Measurements from ENCODE around the gene GAPDH.
"Not testable (repeated sequence)": the region's sequence is repeated elsewhere in the genome, so short reads cannot be mapped to it uniquely, and the experiment has no call there.

Gene GAPDH

GRCh38 chr12:6555018-6555691, 20.8 kb downstream of the GAPDH start:
- H3K4me1 ChIP-seq (ENCODE audit: insufficient read depth, low read length): peaks cover 6% of the 10 kb centered on the region; the same call in 1 of the 2 replicates

GRCh38 chr12:6556496-6556817, 22.1 kb downstream of the GAPDH start:
- Histone ChIP-seq H3K36me3 (ENCODE audit: insufficient read depth, low read length) (peaks cover 15% of the 10 kb centered on the region), H3K9ac (ENCODE audit: low read depth, low read length) (peak overlapping the region; percentile 75; the same call in 1 of the 2 replicates)
- not testable (repeated sequence) for H3K4me1 ChIP-seq (ENCODE audit: insufficient read depth, low read length); H3K9me3 ChIP-seq (ENCODE audit: control insufficient read depth, insufficient read depth, low read length)

More at GRCh38 chr12:6555018-6555691, 20.8 kb downstream of the GAPDH start:
- H3K9me3 ChIP-seq (ENCODE audit: control insufficient read depth, insufficient read depth, low read length): no peaks in the 10 kb centered on the region
- H3K9ac ChIP-seq (ENCODE audit: low read depth, low read length): peak overlapping the region; percentile 75
- H3K36me3 ChIP-seq (ENCODE audit: insufficient read depth, low read length): peaks cover 9% of the 10 kb centered on the region

GRCh38 chr12:6556857-6557256, 22.5 kb downstream of the GAPDH start:
- H3K36me3 ChIP-seq (ENCODE audit: insufficient read depth, low read length): peaks cover 15% of the 10 kb centered on the region
- no peak overlapping the region for H3K9ac ChIP-seq (ENCODE audit: low read depth, low read length)
- peaks cover 3% of the 10 kb centered on the region; the same call in 1 of the 2 replicates for H3K4me1 ChIP-seq (ENCODE audit: insufficient read depth, low read length)
- no peaks in the 10 kb centered on the region for H3K9me3 ChIP-seq (ENCODE audit: control insufficient read depth, insufficient read depth, low read length)

- not testable (repeated sequence) for H3K9ac ChIP-seq (ENCODE audit: low read depth, low read length); H3K4me1 ChIP-seq (ENCODE audit: insufficient read depth, low read length)
- peaks cover 27% of the 10 kb centered on the region for H3K36me3 ChIP-seq (ENCODE audit: insufficient read depth, low read length)
These were observed 23.9 kb downstream of the GAPDH start for GRCh38 chr12:6558014-6558760.

DNA sequence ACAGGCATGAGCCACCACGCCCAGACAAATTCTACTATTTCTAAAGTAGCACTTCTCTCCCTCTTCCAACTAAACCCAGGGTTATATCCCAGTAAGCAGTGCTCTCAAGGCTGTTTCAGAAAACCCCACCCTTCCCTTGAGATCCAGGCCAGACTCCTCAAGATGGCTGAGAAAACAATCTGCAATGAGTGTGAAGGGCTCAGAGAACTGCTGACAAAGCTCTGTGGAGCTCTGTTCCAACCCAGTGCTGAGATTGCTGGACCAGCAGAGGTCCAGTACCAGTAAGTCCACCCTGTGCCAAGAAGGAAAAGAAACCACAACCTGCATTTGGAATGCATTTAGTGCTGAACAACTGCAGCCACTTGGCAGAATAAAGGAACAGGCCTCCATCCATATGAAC, 25.2 kb downstream of the GAPDH start:
- no peaks in the 10 kb centered on the region for H3K9me3 ChIP-seq (ENCODE audit: control insufficient read depth, insufficient read depth, low read length)
- H3K36me3 ChIP-seq (ENCODE audit: insufficient read depth, low read length): peaks cover 27% of the 10 kb centered on the region
- no peak overlapping the region for H3K9ac ChIP-seq (ENCODE audit: low read depth, low read length)
- H3K4me1 ChIP-seq (ENCODE audit: insufficient read depth, low read length): no peaks in the 10 kb centered on the region

More at GRCh38 chr12:6558014-6558760, 23.9 kb downstream of the GAPDH start:
- not testable (repeated sequence) for H3K9me3 ChIP-seq (ENCODE audit: control insufficient read depth, insufficient read depth, low read length)

DNA sequence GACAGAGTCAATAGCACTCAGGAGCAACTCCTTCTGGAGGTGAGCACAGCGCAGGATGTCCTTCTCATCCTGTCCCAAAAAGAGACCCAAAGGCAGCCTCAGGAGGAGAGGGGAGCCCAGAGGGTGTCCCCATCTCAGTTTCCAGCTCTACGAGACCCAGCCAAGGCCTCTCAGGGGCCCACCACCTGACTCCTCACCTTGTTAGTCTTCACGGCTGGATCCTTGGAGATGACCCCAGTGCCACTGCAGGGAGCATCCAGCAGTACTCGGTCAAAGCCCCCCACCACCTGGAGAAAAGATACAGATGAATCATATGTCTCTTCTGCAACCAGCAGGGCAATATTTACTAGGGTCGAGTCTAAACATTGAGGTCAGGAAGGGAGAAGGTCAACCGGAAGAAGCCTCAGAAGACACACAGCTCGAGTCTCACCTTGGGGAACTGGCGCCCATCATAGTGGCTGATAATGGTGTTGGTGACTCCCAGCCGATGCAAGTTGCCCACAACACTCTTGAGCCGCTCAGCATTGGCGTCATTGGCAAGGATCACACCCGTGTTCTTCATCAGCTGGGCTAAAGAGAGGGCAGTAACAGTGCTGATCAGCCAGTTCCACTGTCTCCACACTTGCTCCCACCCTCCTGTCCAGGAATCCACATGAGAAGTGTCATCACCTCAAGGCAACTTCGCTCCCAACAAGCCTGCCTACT, 26.3 kb downstream of the GAPDH start:
- H3K36me3 ChIP-seq (ENCODE audit: insufficient read depth, low read length): peaks cover 31% of the 10 kb centered on the region
- H3K9ac ChIP-seq (ENCODE audit: low read depth, low read length): no peak overlapping the region
- no peaks in the 10 kb centered on the region for H3K4me1 ChIP-seq (ENCODE audit: insufficient read depth, low read length)
- H3K9me3 ChIP-seq (ENCODE audit: control insufficient read depth, insufficient read depth, low read length): no peaks in the 10 kb centered on the region

DNA sequence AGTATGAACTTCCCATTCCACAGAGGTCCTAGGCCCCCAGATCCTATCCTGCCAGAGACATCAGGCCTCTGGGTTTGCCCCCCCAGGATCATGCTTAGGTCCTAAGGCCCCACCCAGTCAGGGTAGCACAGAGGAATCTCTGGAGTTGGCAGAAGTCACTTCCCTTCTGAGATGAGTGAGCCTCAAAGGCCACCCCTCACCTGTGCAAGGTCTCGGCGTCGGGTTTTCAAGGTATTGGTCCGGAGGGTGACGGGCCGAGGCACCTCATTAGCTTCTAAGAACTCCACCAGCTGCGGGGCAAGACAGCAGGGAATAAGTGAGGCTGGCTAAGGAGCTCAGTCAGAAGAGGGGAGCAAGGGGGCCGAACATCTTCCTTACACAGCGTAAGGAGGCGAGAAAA, 28.6 kb downstream of the GAPDH start:
- no peak overlapping the region for H3K9ac ChIP-seq (ENCODE audit: low read depth, low read length)
- peaks cover 44% of the 10 kb centered on the region for H3K36me3 ChIP-seq (ENCODE audit: insufficient read depth, low read length)
- no peaks in the 10 kb centered on the region for H3K9me3 ChIP-seq (ENCODE audit: control insufficient read depth, insufficient read depth, low read length)
- H3K4me1 ChIP-seq (ENCODE audit: insufficient read depth, low read length): no peaks in the 10 kb centered on the region

GRCh38 chr12:6563448-6564050, 29.2 kb downstream of the GAPDH start:
- Histone ChIP-seq H3K9ac (ENCODE audit: low read depth, low read length) (no peak overlapping the region), H3K36me3 (ENCODE audit: insufficient read depth, low read length) (peaks cover 44% of the 10 kb centered on the region), H3K4me1 (ENCODE audit: insufficient read depth, low read length) (no peaks in the 10 kb centered on the region), H3K9me3 (ENCODE audit: control insufficient read depth, insufficient read depth, low read length) (no peaks in the 10 kb centered on the region)

DNA sequence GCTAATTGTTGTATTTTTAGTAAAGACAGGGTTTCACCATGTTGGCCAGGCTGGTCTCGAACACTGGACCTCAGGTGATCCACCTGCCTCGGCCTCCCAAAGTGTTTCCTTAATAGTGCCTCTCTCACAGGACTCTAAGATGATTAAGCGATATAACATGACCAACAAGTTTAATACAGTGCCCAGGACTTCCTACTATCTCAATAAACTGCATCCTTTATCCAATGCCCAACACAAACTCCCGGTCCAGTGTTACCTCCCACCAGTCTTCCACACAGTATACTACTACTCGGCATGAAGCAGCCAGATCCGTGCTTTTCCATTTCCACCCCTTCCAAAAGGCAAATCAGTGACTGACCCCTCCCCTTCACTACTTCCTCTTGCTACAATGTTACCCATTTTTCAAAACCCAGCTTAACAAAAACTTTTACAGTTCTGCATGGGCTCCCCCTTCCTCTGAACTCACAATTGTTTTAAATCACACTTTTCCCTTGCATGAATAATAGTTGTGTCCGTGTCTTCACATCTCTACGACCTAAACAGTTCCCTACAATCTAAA, 32.9 kb downstream of the GAPDH start:
- Histone ChIP-seq H3K4me1 (ENCODE audit: insufficient read depth, low read length) (no peaks in the 10 kb centered on the region; the same call in 1 of the 2 replicates), H3K36me3 (ENCODE audit: insufficient read depth, low read length) (peaks cover 27% of the 10 kb centered on the region), H3K9me3 (ENCODE audit: control insufficient read depth, insufficient read depth, low read length) (no peaks in the 10 kb centered on the region)

DNA sequence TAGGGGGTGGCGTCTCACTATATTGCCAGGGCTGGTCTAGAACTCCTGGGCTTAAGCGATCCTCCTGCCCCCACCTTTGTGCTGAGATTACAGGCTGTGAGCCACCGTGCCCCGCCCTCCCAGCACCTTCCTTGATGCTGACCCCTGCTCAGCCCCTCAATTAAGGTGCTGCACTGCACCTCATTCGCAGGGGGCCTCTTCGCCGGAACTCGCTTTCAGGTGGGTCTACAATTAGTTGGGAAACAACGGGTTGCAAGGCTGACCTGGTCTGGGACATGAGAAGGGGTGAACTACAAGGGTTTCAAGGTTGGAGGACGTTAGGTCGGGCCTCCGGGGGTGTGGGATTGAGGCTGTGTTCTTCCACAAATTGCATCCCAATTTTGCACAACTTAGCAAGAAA, 35.0 kb downstream of the GAPDH start:
- Histone ChIP-seq H3K36me3 (ENCODE audit: insufficient read depth, low read length) (peaks cover 26% of the 10 kb centered on the region), H3K4me1 (ENCODE audit: insufficient read depth, low read length) (no peaks in the 10 kb centered on the region; the same call in 1 of the 2 replicates), H3K9ac (ENCODE audit: low read depth, low read length) (peak overlapping the region; percentile 98; the same call in 1 of the 2 replicates), H3K9me3 (ENCODE audit: control insufficient read depth, insufficient read depth, low read length) (no peaks in the 10 kb centered on the region)

More for the DNA sequence above, 32.9 kb downstream of the GAPDH start:
- H3K9ac ChIP-seq (ENCODE audit: low read depth, low read length): peak overlapping the region; percentile 98

GRCh38 chr12:6569786-6570185, 35.5 kb downstream of the GAPDH start:
- no peaks in the 10 kb centered on the region; the same call in 1 of the 2 replicates for H3K4me1 ChIP-seq (ENCODE audit: insufficient read depth, low read length)
- peaks cover 30% of the 10 kb centered on the region for H3K36me3 ChIP-seq (ENCODE audit: insufficient read depth, low read length)
- no peak overlapping the region for H3K9ac ChIP-seq (ENCODE audit: low read depth, low read length)
- H3K9me3 ChIP-seq (ENCODE audit: control insufficient read depth, insufficient read depth, low read length): no peaks in the 10 kb centered on the region

GRCh38 chr12:6570264-6570887, 36.1 kb downstream of the GAPDH start:
- Histone ChIP-seq H3K9ac (ENCODE audit: low read depth, low read length) (no peak overlapping the region), H3K4me1 (ENCODE audit: insufficient read depth, low read length) (no peaks in the 10 kb centered on the region; the same call in 1 of the 2 replicates), H3K9me3 (ENCODE audit: control insufficient read depth, insufficient read depth, low read length) (no peaks in the 10 kb centered on the region), H3K36me3 (ENCODE audit: insufficient read depth, low read length) (peaks cover 33% of the 10 kb centered on the region)

DNA sequence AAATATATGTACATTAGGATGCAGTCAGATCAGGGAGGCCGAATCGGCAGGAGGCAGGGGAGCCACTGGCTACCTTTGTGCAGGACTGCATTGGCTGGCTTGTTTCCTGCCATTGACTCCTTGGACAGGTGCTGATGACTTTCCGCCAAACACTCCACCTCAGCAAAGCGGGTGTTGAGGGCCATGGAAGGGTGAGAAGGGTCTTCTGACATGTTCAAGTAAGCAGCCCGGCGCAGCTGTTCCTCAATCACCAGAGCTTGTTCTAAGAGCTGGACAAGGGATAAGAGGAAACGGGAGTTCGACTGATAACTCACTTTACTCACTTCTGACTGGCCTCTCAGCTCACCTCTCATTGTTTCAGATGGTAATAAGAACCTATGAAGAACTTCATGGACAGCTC, 38.7 kb downstream of the GAPDH start:
- Histone ChIP-seq H3K4me1 (ENCODE audit: insufficient read depth, low read length) (no peaks in the 10 kb centered on the region; the same call in 1 of the 2 replicates), H3K36me3 (ENCODE audit: insufficient read depth, low read length) (peaks cover 36% of the 10 kb centered on the region), H3K9me3 (ENCODE audit: control insufficient read depth, insufficient read depth, low read length) (no peaks in the 10 kb centered on the region), H3K9ac (ENCODE audit: low read depth, low read length) (no peak overlapping the region)
